GM12878 (cell line): ENCODE results near the gene DHX34. TPM values are rescaled to one million over a fixed set of nuclear protein-coding genes. Genes with fewer than 3 reads are reported as not detected.

Source experiments
- ATAC-seq: fragments of 200-7000 bp; cut with Tn5 transposase; 3 replicates; pipeline ENCODE4 v1.9.1; 2020; ENCODE audit warnings: mild to moderate bottlenecking, moderate library complexity
- BruUV-seq: library from RNA; stranded (reverse); fragments of 400-500 nt; replicated peaks from 2 replicates; lab custom pipeline; 2021; lab: Mats Ljungman, UMichigan
- CTCF ChIA-PET: fragments of 300-600 bp; sonication (Branson Sonifier 250); formaldehyde crosslinking; extraction: SDS; loops from one replicate; lab custom pipeline; 2021; ENCODE audit warnings: inconsistent platforms; lab: Yijun Ruan, JAX
- POLR2A ChIA-PET: fragments of 350-600 bp; formaldehyde crosslinking; extraction: SDS; loops from one replicate; lab custom pipeline; 2021; ENCODE audit warnings: inconsistent platforms; lab: Charles Lee
- RAD21 ChIA-PET: fragments of 300-600 bp; sonication (Branson Sonifier 250); formaldehyde crosslinking; loops from one replicate; lab custom pipeline; 2023; ENCODE audit warnings: antibody characterized with exemption; ENCODE audit not compliant: unreplicated experiment; lab: Charles Lee
- SMC1A ChIA-PET: fragments of 300-600 bp; sonication (Branson Sonifier 250); formaldehyde crosslinking; loops from one replicate; lab custom pipeline; 2023; ENCODE audit not compliant: unreplicated experiment, uncharacterized antibody; lab: Charles Lee
- DNase-seq: peaks from one replicate; pipeline ENCODE4 v3.0.0-alpha.2; 2011; ENCODE audit warnings: low read depth, low spot score
- FAIRE-seq: peaks from 3 replicates; lab custom pipeline; 2011; peaks lifted over from hg19 to GRCh38; lab: Jason Lieb, UNC
- H2AFZ ChIP-seq: 2 replicates; pipeline ENCODE4 v1.6.0; 2011; ENCODE audit warnings: low read depth, low read length, control low read depth; ENCODE audit not compliant: control insufficient read depth
- H3K27ac ChIP-seq: 2 replicates; pipeline ENCODE4 v1.5.1; 2011; ENCODE audit warnings: control low read depth; ENCODE audit not compliant: control insufficient read depth, insufficient read depth
- H3K27me3 ChIP-seq, 2 experiments: replicated peaks in 1 of 2; 2 replicates each; pipeline versions ENCODE4 v1.6.0 to v1.6.1; 2011; ENCODE audit warnings: low read length in 1 of 2; ENCODE audit not compliant: control insufficient read depth in 2 of 2, insufficient read depth in 2 of 2
- H3K36me3 ChIP-seq, 2 experiments: 2 replicates each; pipeline ENCODE4 v1.5.1; 2011; ENCODE audit warnings: low read length in 1 of 2; ENCODE audit not compliant: control insufficient read depth in 2 of 2, insufficient read depth in 2 of 2
- H3K4me1 ChIP-seq: 2 replicates; pipeline ENCODE4 v1.6.1; 2011; ENCODE audit warnings: mild to moderate bottlenecking, low read length, moderate library complexity, mixed read lengths; ENCODE audit not compliant: control insufficient read depth, insufficient read depth
- H3K4me2 ChIP-seq: 2 replicates; pipeline ENCODE4 v1.6.0; 2011; ENCODE audit warnings: control low read depth; ENCODE audit not compliant: control insufficient read depth, insufficient read depth
- H3K4me3 ChIP-seq: fragments of 200-600 bp; sonication (generic); 2 replicates; pipeline ENCODE4 v1.5.1; 2016
- H3K79me2 ChIP-seq: 2 replicates; pipeline ENCODE4 v1.6.0; 2011; ENCODE audit warnings: low read length; ENCODE audit not compliant: control insufficient read depth, insufficient read depth
- H3K9ac ChIP-seq: 2 replicates; pipeline ENCODE4 v1.8.0; 2011; ENCODE audit warnings: low read length, control low read depth, mixed read lengths; ENCODE audit not compliant: control insufficient read depth, insufficient read depth
- H3K9me3 ChIP-seq: replicated peaks from 3 replicates; pipeline ENCODE4 v1.5.1; 2011; ENCODE audit warnings: mild to moderate bottlenecking, low read length; ENCODE audit not compliant: control insufficient read depth, insufficient read depth
- H4K20me1 ChIP-seq: 2 replicates; pipeline ENCODE4 v1.6.0; 2011; ENCODE audit not compliant: control insufficient read depth, insufficient read depth
- ATF7 ChIP-seq: fragments of 450-650 bp; IDR thresholded peaks from 2 replicates; pipeline ENCODE4 v1.6.1; 2016; ENCODE audit warnings: low read depth, mild to moderate bottlenecking
- CHD4 ChIP-seq: fragments of 200-600 bp; sonication (generic); IDR thresholded peaks from 2 replicates; pipeline ENCODE4 v1.6.1; 2016; ENCODE audit warnings: mild to moderate bottlenecking
- HDAC2 ChIP-seq: fragments of 200-600 bp; sonication (generic); IDR thresholded peaks from 2 replicates; pipeline ENCODE4 v1.6.1; 2017
- HDGF ChIP-seq: fragments of 450-650 bp; IDR thresholded peaks from 2 replicates; pipeline ENCODE4 v1.6.1; 2016; ENCODE audit warnings: antibody characterized with exemption
- IKZF2 ChIP-seq, 2 experiments: fragments of 450-650 bp; IDR thresholded peaks; 2 replicates each; pipeline ENCODE4 v1.6.1; 2017; ENCODE audit warnings: mild to moderate bottlenecking in 2 of 2, moderate library complexity in 2 of 2
- MEF2A ChIP-seq: IDR thresholded peaks from 2 replicates; pipeline ENCODE4 v1.6.1; 2011; ENCODE audit warnings: low read depth, mild to moderate bottlenecking, low read length, moderate library complexity; ENCODE audit not compliant: insufficient read depth
- MLLT1 ChIP-seq: fragments of 450-650 bp; IDR thresholded peaks from 2 replicates; pipeline ENCODE4 v1.6.1; 2016; ENCODE audit warnings: mild to moderate bottlenecking
- MTA3 ChIP-seq: IDR thresholded peaks from 2 replicates; pipeline ENCODE4 v1.6.1; 2012; ENCODE audit warnings: low read length, inconsistent platforms, borderline replicate concordance
- PBX3 ChIP-seq: IDR thresholded peaks from 2 replicates; pipeline ENCODE4 v1.6.1; 2011; ENCODE audit warnings: mild to moderate bottlenecking, low read depth, low read length, moderate library complexity; ENCODE audit not compliant: insufficient replicate concordance
- RAD51 ChIP-seq: fragments of 450-650 bp; IDR thresholded peaks from 2 replicates; pipeline ENCODE4 v1.6.1; 2016; ENCODE audit warnings: moderate library complexity, mild to moderate bottlenecking, inconsistent platforms
- REST ChIP-seq: IDR thresholded peaks from 2 replicates; pipeline ENCODE4 v1.6.1; 2012; ENCODE audit warnings: mild to moderate bottlenecking, low read depth, low read length
- SMC3 ChIP-seq: IDR thresholded peaks from 2 replicates; pipeline ENCODE4 v1.6.1; 2011; ENCODE audit warnings: low read length, improper control_type of control experiment, borderline replicate concordance
- USF2 ChIP-seq: IDR thresholded peaks from 2 replicates; pipeline ENCODE4 v1.6.1; 2011; ENCODE audit warnings: low read depth, low read length, improper control_type of control experiment, borderline replicate concordance
- ZNF592 ChIP-seq: fragments of 450-650 bp; IDR thresholded peaks from 2 replicates; pipeline ENCODE4 v1.6.1; 2017; ENCODE audit warnings: mild to moderate bottlenecking, moderate library complexity
- WGBS: methylation state at CpG from one replicate; pipeline ENCODE4 v1.1.6; 2016; ENCODE audit warnings: low lambda C conversion rate; ENCODE audit not compliant: insufficient replicate concordance, insufficient coverage; ENCODE audit errors: missing lambda C conversion rate; 5-methylcytosine and 5-hydroxymethylcytosine counted together
- in situ Hi-C: fragments of 300-500 bp; cut with MboI; formaldehyde crosslinking; loops from 9 replicates; pipeline ENCODE4 v1.14.3; 2018; ENCODE audit warnings: mixed read lengths
- intact Hi-C: fragments of 100-400 bp; cut with micrococcal nuclease; formaldehyde crosslinking; loops from one replicate; pipeline ENCODE4 v1.14.2; 2022; ENCODE audit not compliant: unreplicated experiment
- polyA plus RNA-seq, 11 experiments: library from polyadenylated mRNA; depleted of rRNA in 4 of 11; unstranded in 6 of 11; stranded (reverse) in 5 of 11; fragments of >200 nt; fragmentation: Nextera tagmentation in 4 of 11; fragmentation: Illumina TruSeq in 1 of 11; extraction: Ambion mirVana in 4 of 11; extraction: Trizol in 1 of 11; gene quantifications; 1 replicate in 1 of 11; 2 replicates in 10 of 11; pipeline versions ENCODE4 v1.2.1 to v1.2.3, GENCODE V29; 2011 to 2016; ENCODE audit warnings: inconsistent platforms in 2 of 11, missing spikeins in 2 of 11, low read depth in 1 of 11
- total RNA-seq, 4 experiments: library from RNA; depleted of rRNA in 3 of 4; stranded (reverse); fragments of >200 nt in 3 of 4; fragmentation: Illumina TruSeq in 1 of 4; extraction: Trizol in 1 of 4; gene quantifications; 2 replicates each; pipeline versions ENCODE4 v1.2.1 to v1.2.3, GENCODE V29; 2013 to 2021

The DHX34 gene
- total and polyA plus RNA-seq, 10 of the 15 experiments (the other 5 are each of a cell fraction or from before 2014, with no cell fraction given) = 0.19 to 16.9 (median 10.5) TPM

DNA sequence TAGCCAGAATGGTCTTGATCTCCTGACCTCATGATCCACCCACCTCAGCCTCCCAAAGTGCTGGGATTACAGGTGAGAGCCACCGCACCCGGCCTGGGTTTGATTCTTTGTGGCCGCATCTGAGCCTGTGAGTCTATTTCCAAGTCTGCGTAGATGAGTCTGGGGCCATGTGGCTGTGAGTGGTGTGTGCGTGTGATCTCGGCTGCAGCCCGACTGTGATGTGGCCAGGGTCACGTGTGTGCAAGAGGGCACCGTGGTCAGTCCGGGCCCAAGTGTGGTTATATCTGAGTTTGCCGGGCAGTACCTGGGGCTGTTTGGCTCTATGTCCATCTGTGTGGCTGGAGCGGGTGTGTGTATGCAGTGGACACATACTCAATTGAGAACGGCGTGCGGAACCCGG, 64.8 kb downstream of the DHX34 start:
- CTCF ChIA-PET = no interaction called here
- ATAC-seq (no peak), DNase-seq (no peak), FAIRE-seq (no peak)
- WGBS = 66% methylated on average over 16 of the region's 16 CpGs
- no peak overlapping the region for H3K4me2 ChIP-seq
- H3K9me3 ChIP-seq = no peaks in the 10 kb centered on the region
- intact Hi-C loops (no loop called here), in situ Hi-C loops (no loop called here)
- H3K4me3 ChIP-seq = no peak overlapping the region
- H3K27ac ChIP-seq = no peak overlapping the region
- H2AFZ ChIP-seq = no peak overlapping the region
- H3K79me2 ChIP-seq = no peaks in the 10 kb centered on the region
- H3K9ac ChIP-seq = no peak overlapping the region
- POLR2A ChIA-PET = no interaction called here
- RAD21 ChIA-PET = no interaction called here
- H3K36me3 ChIP-seq = no peaks in the 10 kb centered on the region
- SMC1A ChIA-PET = no interaction called here
- peaks cover 4 to 13% of the 10 kb centered on the region in 2 experiments; a peak in 3 of 4 replicates for H3K27me3 ChIP-seq
- no peaks in the 10 kb centered on the region for H4K20me1 ChIP-seq
- no TSS peak for BruUV-seq
- no peaks in the 10 kb centered on the region; the same call in 1 of the 2 replicates for H3K4me1 ChIP-seq
- no peak for TF ChIP-seq ZNF592
- TF ChIP-seq HDGF = no peak
- TF ChIP-seq USF2 = no peak
- TF ChIP-seq RAD51 = no peak
- no peak for TF ChIP-seq MLLT1
- TF ChIP-seq PBX3 = no peak
- TF ChIP-seq IKZF2 (IDR thresholded peaks at IDR 0.05) = no peak
- no peak for TF ChIP-seq SMC3
- no peak for TF ChIP-seq REST
- TF ChIP-seq CHD4 = no peak
- TF ChIP-seq MTA3 = no peak
- TF ChIP-seq HDAC2 = no peak
- TF ChIP-seq ATF7 = no peak
- TF ChIP-seq MEF2A = no peak
